Type B pancreatic cell (in vitro differentiated cells): ENCODE measurements around the gene SAPCD2. TPM values are rescaled to one million over a fixed set of nuclear protein-coding genes. Genes with fewer than 3 reads are reported as not detected.

Experiments used
- DNase-seq: peaks from one replicate; pipeline ENCODE4 v3.0.0; 2021; ENCODE audit warnings: mixed read lengths; ENCODE audit not compliant: unreplicated experiment; ENCODE audit errors: extremely low spot score
- H3K27ac Mint-ChIP-seq: 2 replicates; pipeline ENCODE4 v1.8.0; 2021; ENCODE audit warnings: mild to moderate bottlenecking, mixed read lengths
- H3K27me3 Mint-ChIP-seq: 2 replicates; pipeline ENCODE4 v1.8.0; 2021; ENCODE audit warnings: mixed read lengths
- H3K36me3 Mint-ChIP-seq: 2 replicates; pipeline ENCODE4 v1.8.0; 2021; ENCODE audit warnings: mixed read lengths
- H3K4me1 Mint-ChIP-seq: one replicate; pipeline ENCODE4 v1.8.0; 2021; ENCODE audit warnings: mixed read lengths; ENCODE audit not compliant: unreplicated experiment
- H3K4me3 Mint-ChIP-seq: 2 replicates; pipeline ENCODE4 v1.8.0; 2021; ENCODE audit warnings: mild to moderate bottlenecking, mixed read lengths
- H3K9me3 Mint-ChIP-seq: 2 replicates; pipeline ENCODE4 v1.8.0; 2021; ENCODE audit warnings: mixed read lengths
- total RNA-seq: library from RNA; stranded (reverse); gene quantifications from 2 replicates; pipeline ENCODE4 v1.2.1, GENCODE V29; 2021; ENCODE audit warnings: low replicate concordance
- TF ChIP-seq, protein P1 (sequence below): fragments of 200-600 bp; sonication (generic); conservative IDR thresholded peaks from 2 replicates; pipeline ENCODE4 v1.5.0; 2021; ENCODE audit warnings: antibody characterized with exemption, mild to moderate bottlenecking

SAPCD2 gene
- total RNA-seq, 1 donor from 2014 or later = 19.1 TPM

DNA sequence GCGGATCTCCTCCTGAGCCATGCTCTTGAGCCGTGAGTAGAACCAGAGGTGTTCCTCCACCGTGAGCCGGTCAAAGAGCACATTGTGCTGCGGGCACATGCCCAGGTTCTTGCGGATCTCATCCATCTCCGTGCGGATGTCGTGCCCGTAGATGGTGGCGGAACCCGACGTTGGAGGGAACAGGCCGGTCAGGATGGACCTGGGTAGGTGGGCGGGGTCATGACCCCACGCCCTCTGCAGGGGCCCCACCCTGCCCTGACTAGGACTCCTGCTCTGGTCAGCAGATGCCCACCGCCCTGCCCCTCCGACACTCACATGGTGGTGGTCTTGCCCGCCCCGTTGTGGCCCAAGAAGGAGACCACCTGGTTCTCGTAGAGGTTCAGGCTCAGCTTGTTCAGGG is 54.4 kb downstream of the SAPCD2 start:
- TF ChIP-seq, protein P1, sequence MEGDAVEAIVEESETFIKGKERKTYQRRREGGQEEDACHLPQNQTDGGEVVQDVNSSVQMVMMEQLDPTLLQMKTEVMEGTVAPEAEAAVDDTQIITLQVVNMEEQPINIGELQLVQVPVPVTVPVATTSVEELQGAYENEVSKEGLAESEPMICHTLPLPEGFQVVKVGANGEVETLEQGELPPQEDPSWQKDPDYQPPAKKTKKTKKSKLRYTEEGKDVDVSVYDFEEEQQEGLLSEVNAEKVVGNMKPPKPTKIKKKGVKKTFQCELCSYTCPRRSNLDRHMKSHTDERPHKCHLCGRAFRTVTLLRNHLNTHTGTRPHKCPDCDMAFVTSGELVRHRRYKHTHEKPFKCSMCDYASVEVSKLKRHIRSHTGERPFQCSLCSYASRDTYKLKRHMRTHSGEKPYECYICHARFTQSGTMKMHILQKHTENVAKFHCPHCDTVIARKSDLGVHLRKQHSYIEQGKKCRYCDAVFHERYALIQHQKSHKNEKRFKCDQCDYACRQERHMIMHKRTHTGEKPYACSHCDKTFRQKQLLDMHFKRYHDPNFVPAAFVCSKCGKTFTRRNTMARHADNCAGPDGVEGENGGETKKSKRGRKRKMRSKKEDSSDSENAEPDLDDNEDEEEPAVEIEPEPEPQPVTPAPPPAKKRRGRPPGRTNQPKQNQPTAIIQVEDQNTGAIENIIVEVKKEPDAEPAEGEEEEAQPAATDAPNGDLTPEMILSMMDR = no peak
- no peaks in the 10 kb centered on the region for H3K27me3 Mint-ChIP-seq
- no peaks in the 10 kb centered on the region for H3K4me1 Mint-ChIP-seq
- H3K27ac Mint-ChIP-seq = no peak overlapping the region
- H3K9me3 Mint-ChIP-seq = no peaks in the 10 kb centered on the region
- no peak overlapping the region for H3K4me3 Mint-ChIP-seq
- DNase-seq = no peak
- H3K36me3 Mint-ChIP-seq = peaks cover 3% of the 10 kb centered on the region

DNA sequence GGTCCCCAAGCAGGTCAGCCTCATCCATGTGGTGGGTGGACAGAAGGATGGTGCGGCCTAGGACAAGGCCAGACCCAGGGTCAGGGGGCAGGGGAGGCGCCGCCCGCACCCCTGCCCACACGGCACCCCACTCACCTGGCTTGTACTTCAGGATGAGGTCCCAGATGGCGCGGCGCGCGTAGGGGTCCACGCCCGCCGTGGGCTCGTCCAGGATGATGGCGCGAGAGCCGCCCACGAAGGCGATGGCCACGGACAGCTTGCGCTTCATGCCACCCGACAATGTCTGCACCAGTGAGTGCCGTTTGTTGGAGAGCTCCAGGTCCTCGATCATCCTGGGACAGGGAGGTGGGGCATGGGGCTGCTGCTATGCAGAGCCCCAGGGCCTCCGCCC is 54.8 kb downstream of the SAPCD2 start:
- Mint-ChIP-seq H3K4me1 (no peaks in the 10 kb centered on the region), H3K36me3 (peaks cover 3% of the 10 kb centered on the region), H3K9me3 (no peaks in the 10 kb centered on the region), H3K27me3 (no peaks in the 10 kb centered on the region), H3K4me3 (no peak overlapping the region), H3K27ac (no peak overlapping the region)
- TF ChIP-seq, protein P1 = no peak
- DNase-seq = no peak

DNA sequence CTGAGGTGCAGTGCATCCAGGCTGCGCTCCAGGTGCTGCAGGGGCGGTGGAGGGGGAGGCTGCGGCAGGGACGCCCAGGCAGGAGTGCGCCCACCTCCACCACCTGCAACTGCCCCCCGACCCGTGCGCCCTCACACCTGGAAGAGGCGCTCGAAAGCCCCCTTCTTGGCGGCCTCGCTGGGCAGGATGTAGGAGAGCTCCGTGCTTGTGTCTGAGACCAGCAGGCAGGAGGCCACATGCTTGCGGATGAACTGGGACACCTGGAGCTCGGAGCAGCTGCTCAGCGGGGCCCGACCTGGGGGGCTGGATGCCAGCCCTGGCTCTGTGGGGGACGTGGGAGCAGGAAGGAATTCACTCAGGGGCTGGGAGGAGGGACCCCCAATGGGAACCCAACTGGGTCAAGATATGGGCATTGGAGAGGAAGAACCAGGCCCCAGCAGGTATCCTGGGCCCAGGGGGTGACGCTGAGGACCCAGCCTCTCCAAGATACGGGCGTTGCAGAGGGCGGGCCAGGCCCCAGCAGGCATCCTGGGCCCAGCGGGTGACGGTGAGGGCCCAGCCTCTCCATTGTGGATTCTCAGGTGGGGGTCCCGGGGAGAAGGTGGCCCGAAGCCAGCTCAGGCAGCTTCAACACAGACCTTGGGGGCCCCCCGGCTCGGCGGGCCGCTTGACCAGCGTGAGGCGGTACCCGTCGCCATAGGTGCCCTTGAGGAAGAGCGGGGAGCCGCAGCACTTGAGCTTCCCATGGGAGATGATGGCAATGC is 55.4 kb downstream of the SAPCD2 start:
- DNase-seq = no peak
- Mint-ChIP-seq H3K36me3 (peaks cover 3% of the 10 kb centered on the region), H3K4me3 (no peak overlapping the region), H3K27ac (no peak overlapping the region), H3K9me3 (no peaks in the 10 kb centered on the region), H3K27me3 (no peaks in the 10 kb centered on the region), H3K4me1 (no peaks in the 10 kb centered on the region)
- TF ChIP-seq, protein P1 = no peak

DNA sequence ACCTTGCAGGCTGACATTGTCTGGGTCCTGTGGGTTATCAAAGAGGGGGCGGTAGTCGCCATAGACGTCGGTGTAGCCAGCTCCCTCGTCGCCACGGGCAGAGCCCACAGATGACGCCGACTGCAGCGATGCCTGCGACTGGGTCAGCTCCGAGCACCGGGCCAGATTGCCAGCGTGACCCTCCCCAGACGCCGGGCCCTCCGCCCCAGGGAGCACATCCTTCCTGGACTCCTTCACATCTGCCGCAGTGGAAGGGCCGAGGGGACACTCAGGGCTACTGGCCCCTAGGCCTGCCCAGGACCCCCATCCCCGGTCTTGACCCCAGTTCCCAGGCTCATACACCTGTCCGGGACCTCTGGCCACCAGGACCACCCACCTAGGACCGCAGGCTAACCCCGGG is 56.2 kb downstream of the SAPCD2 start:
- H3K27ac Mint-ChIP-seq = no peak overlapping the region
- H3K4me1 Mint-ChIP-seq = no peaks in the 10 kb centered on the region
- H3K36me3 Mint-ChIP-seq = peaks cover 3% of the 10 kb centered on the region
- no peaks in the 10 kb centered on the region for H3K9me3 Mint-ChIP-seq
- H3K4me3 Mint-ChIP-seq = no peak overlapping the region
- TF ChIP-seq, protein P1 = no peak
- no peak for DNase-seq
- H3K27me3 Mint-ChIP-seq = no peaks in the 10 kb centered on the region

DNA sequence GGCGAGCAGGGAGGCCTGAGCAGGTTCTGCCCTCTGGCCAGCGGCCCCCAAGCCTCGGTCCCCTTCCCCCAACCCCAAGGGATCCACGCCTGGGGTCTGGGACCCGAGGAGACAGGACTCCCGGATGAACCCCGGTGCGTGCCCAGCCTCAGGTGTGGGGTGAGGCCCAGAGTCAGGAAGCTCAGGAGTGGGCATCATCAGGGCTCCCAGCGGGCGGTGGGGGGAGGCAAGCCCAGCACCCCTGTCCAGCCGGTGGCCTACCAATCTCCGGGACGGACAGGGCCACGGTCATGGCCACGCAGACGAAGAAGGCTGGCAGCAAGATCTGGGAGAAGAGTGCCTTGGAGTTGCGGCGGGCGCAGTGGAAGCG is 56.8 kb downstream of the SAPCD2 start:
- Mint-ChIP-seq H3K27ac (no peak overlapping the region), H3K27me3 (no peaks in the 10 kb centered on the region), H3K36me3 (peaks cover 3% of the 10 kb centered on the region), H3K4me1 (no peaks in the 10 kb centered on the region), H3K4me3 (no peak overlapping the region), H3K9me3 (no peaks in the 10 kb centered on the region)
- no peak for DNase-seq
- TF ChIP-seq, protein P1 = no peak
